Pancreas (tissue), 10 donors: ENCODE results near the gene OPN4. TPM values are rescaled to one million over a fixed set of nuclear protein-coding genes. Genes with fewer than 3 reads are reported as not detected.

Experiments used
- ATAC-seq, 4 donors: fragments of 200-7000 bp; cut with Tn5 transposase; one replicate each; pipeline versions ENCODE4 v1.8.0 to v1.9.1; 2020; ENCODE audit warnings: mild to moderate bottlenecking in 4 of 4, moderate library complexity in 4 of 4
- DNase-seq, 6 donors: peaks; one replicate each; pipeline ENCODE4 v3.0.0-alpha.2; 2020
- FAIRE-seq: peaks from 2 replicates; lab custom pipeline; 2012; peaks lifted over from hg19 to GRCh38; lab: Jason Lieb, UNC
- H3K27ac ChIP-seq, 4 donors: fragments of 200-600 bp; sonication (generic); 1 replicate in 3 of 4; 2 replicates in 1 of 4; pipeline versions ENCODE4 v1.5.0 to v1.8.0; 2020
- H3K27me3 ChIP-seq, 4 donors: fragments of 200-600 bp; one replicate each; pipeline ENCODE4 v1.8.0; 2021
- H3K36me3 ChIP-seq, 3 donors: fragments of 200-600 bp; sonication (generic) in 1 of 3; one replicate each; pipeline versions ENCODE4 v1.5.0 to v1.8.0; 2020 to 2021
- H3K4me1 ChIP-seq, 3 donors: fragments of 200-600 bp; one replicate each; pipeline ENCODE4 v1.8.0; 2021
- H3K4me3 ChIP-seq, 4 donors: fragments of 200-600 bp; sonication (generic) in 2 of 4; one replicate each; pipeline versions ENCODE4 v1.5.0 to v1.8.0; 2020 to 2021
- H3K9me3 ChIP-seq, 4 donors: fragments of 200-600 bp; one replicate each; pipeline ENCODE4 v1.8.0; 2021
- CTCF ChIP-seq, 4 donors: fragments of 200-600 bp; sonication (generic) in 3 of 4; IDR thresholded peaks; one replicate each; pipeline versions ENCODE4 v1.5.0 to v1.8.0; 2021; ENCODE audit warnings: antibody characterized with exemption in 4 of 4
- WGBS, 2 donors: extraction: QIAGEN DNeasy Blood & Tissue Kit; methylation state at CpG; one replicate each; pipeline ENCODE4 v1.1.7; 2013; 5-methylcytosine and 5-hydroxymethylcytosine counted together
- intact Hi-C, 3 donors: fragments of 100-400 bp; cut with DNase I; formaldehyde crosslinking; loops; one replicate each; pipeline versions ENCODE4 v1.11.1 to v1.14.2; 2022
- polyA plus RNA-seq, 2 donors: library from polyadenylated mRNA; stranded (reverse); fragments of 200-250 nt; gene quantifications; one replicate each; pipeline ENCODE4 v1.2.3, GENCODE V29; 2013
- total RNA-seq, 6 donors: library from RNA; stranded (reverse); fragmentation: NEBNext Ultra II Directional in 4 of 6; extraction: Animal tissue kit (Norgen Biotek cat#: 25700) in 4 of 6; gene quantifications; one replicate each; pipeline versions ENCODE4 v1.2.1 to v1.2.4, GENCODE V29; 2021 to 2023
- donor health status: healthy with polysubstance abuse.
- donor health status: DM: no; HTN: no; CAD: no; lungs with moderate emphysema.
- donor health status: DM: no; HTN: no; CAD: no.
- donor health status: control.
- donor health status: control.
- donor health status: Bipolar disorder and iron deficiency.
- donor health status: DM: yes; HTN: yes; CAD: no.
- donor health status: DM: no; HTN: no; CAD: no.
- donor health status: DM: no; HTN: no; CAD: no.
- donor health status: DM: yes; HTN: yes; CAD: no.

Gene OPN4
- total and polyA plus RNA-seq, 8 donors: not detected

GRCh38 chr10:86710987-86711512, 56.7 kb downstream of the OPN4 start:
- 5 to 12% methylated on average over 19 to 46 of the region's 46 CpGs for WGBS, 2 donors
- peak overlapping the region; percentile 88 to 96 (median 94) for H3K27ac ChIP-seq
- DNase-seq (peak; percentile 84 to 96 (median 92)), FAIRE-seq (no peak), ATAC-seq (peak; percentile 96 to 98 (median 97))
- H3K27me3 ChIP-seq: no peaks in the 10 kb centered on the region
- intact Hi-C loops: no loop called here
- peak; percentile 70 to 88 (median 82) for TF ChIP-seq CTCF (IDR thresholded peaks at IDR 0.05)
- H3K4me1 ChIP-seq: no peaks in the 10 kb centered on the region
- no peaks in the 10 kb centered on the region for H3K36me3 ChIP-seq
- peak overlapping the region; percentile 37 to 89 (median 85) for H3K4me3 ChIP-seq
- H3K9me3 ChIP-seq: no peaks in the 10 kb centered on the region

GRCh38 chr10:86711513-86712316, 57.4 kb downstream of the OPN4 start:
- FAIRE-seq: no peak
- ATAC-seq: peak; percentile 56 to 68 (median 64)
- intact Hi-C loops: no loop called here

GRCh38 chr10:86712317-86712707, 58.0 kb downstream of the OPN4 start:
- FAIRE-seq (no peak), DNase-seq (no peak), ATAC-seq (no peak)
- Histone ChIP-seq H3K27ac (peak overlapping the region; percentile 88 to 96 (median 94)), H3K4me1 (no peaks in the 10 kb centered on the region), H3K27me3 (no peaks in the 10 kb centered on the region), H3K9me3 (no peaks in the 10 kb centered on the region), H3K4me3 (peak overlapping the region; percentile 37 to 89 (median 85)), H3K36me3 (no peaks in the 10 kb centered on the region)
- intact Hi-C loops: no loop called here
- 64 to 70% methylated on average over 9 of the region's 9 CpGs for WGBS, 2 donors
- TF ChIP-seq CTCF (IDR thresholded peaks at IDR 0.05): no peak

More at GRCh38 chr10:86711513-86712316, 57.4 kb downstream of the OPN4 start:
- Histone ChIP-seq H3K27me3 (no peaks in the 10 kb centered on the region), H3K27ac (peak overlapping the region; percentile 88 to 96 (median 94)), H3K4me1 (no peaks in the 10 kb centered on the region), H3K36me3 (no peaks in the 10 kb centered on the region), H3K9me3 (no peaks in the 10 kb centered on the region), H3K4me3 (peak overlapping the region; percentile 37 to 89 (median 85))
- DNase-seq: peak in 5 of 6 donors; percentile 27 to 77 (median 52)
- TF ChIP-seq CTCF (IDR thresholded peaks at IDR 0.05): no peak
- WGBS, 2 donors: 0 to 1% methylated on average over 50 to 82 of the region's 82 CpGs

- no peak for ATAC-seq
- intact Hi-C loops: no loop called here
- no peak for TF ChIP-seq CTCF (IDR thresholded peaks at IDR 0.05)
- FAIRE-seq: no peak
- Histone ChIP-seq H3K27ac (no peak overlapping the region), H3K36me3 (no peaks in the 10 kb centered on the region), H3K4me1 (no peaks in the 10 kb centered on the region), H3K4me3 (no peak overlapping the region), H3K27me3 (no peaks in the 10 kb centered on the region), H3K9me3 (no peaks in the 10 kb centered on the region)
- DNase-seq: no peak
- WGBS, 2 donors: 81 to 83% methylated on average over 6 of the region's 6 CpGs
These were observed 60.9 kb downstream of the OPN4 start for GRCh38 chr10:86715156-86715795.
